ENCODE results near the gene C11orf52. TPM values are rescaled to one million over a fixed set of nuclear protein-coding genes. Genes with fewer than 3 reads are reported as not detected.

The C11orf52 gene
- total and polyA plus RNA-seq, 2 of the 13 experiments (the other 11 are each of a cell fraction or from before 2014, with no cell fraction given) = 7.4 to 11.0 TPM

DNA sequence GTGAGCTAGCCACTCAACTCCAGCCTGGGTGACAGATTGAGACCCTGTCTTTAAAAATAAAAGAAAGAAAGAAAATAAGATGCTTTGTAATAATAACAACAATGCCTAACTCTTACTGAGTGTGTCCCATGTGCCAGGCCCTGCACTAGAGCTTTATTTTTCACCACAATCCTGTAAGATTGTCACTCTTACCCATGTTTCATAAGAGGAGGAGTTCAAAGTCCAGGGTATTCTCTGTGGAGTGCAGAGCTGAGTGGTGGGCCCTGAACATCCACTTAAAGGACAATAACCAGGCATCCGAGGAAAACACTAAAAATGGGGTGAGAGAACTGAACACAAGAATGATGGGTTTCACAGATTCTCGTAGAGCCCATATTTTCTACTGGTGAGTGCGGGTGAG lies 925 bp upstream of the C11orf52 start (continued):
- TF ChIP-seq ZNF713 (CRISPR knock-in tag; IDR thresholded peaks at IDR 0.05) (no peak), CREB1 (IDR thresholded peaks at IDR 0.05) (no peak), CREB1 (CRISPR knock-in tag; IDR thresholded peaks at IDR 0.05) (no peak; the same call in 1 of the 2 replicates), PAWR (CRISPR knock-in tag; IDR thresholded peaks at IDR 0.05; ENCODE audit: borderline replicate concordance) (no peak)
- TF ChIP-seq, protein P1, sequence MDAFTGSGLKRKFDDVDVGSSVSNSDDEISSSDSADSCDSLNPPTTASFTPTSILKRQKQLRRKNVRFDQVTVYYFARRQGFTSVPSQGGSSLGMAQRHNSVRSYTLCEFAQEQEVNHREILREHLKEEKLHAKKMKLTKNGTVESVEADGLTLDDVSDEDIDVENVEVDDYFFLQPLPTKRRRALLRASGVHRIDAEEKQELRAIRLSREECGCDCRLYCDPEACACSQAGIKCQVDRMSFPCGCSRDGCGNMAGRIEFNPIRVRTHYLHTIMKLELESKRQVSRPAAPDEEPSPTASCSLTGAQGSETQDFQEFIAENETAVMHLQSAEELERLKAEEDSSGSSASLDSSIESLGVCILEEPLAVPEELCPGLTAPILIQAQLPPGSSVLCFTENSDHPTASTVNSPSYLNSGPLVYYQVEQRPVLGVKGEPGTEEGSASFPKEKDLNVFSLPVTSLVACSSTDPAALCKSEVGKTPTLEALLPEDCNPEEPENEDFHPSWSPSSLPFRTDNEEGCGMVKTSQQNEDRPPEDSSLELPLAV (CRISPR knock-in tag; conservative IDR thresholded peaks at IDR 0.05; ENCODE audit: low read depth) = no peak
- TF ChIP-seq, protein P2, sequence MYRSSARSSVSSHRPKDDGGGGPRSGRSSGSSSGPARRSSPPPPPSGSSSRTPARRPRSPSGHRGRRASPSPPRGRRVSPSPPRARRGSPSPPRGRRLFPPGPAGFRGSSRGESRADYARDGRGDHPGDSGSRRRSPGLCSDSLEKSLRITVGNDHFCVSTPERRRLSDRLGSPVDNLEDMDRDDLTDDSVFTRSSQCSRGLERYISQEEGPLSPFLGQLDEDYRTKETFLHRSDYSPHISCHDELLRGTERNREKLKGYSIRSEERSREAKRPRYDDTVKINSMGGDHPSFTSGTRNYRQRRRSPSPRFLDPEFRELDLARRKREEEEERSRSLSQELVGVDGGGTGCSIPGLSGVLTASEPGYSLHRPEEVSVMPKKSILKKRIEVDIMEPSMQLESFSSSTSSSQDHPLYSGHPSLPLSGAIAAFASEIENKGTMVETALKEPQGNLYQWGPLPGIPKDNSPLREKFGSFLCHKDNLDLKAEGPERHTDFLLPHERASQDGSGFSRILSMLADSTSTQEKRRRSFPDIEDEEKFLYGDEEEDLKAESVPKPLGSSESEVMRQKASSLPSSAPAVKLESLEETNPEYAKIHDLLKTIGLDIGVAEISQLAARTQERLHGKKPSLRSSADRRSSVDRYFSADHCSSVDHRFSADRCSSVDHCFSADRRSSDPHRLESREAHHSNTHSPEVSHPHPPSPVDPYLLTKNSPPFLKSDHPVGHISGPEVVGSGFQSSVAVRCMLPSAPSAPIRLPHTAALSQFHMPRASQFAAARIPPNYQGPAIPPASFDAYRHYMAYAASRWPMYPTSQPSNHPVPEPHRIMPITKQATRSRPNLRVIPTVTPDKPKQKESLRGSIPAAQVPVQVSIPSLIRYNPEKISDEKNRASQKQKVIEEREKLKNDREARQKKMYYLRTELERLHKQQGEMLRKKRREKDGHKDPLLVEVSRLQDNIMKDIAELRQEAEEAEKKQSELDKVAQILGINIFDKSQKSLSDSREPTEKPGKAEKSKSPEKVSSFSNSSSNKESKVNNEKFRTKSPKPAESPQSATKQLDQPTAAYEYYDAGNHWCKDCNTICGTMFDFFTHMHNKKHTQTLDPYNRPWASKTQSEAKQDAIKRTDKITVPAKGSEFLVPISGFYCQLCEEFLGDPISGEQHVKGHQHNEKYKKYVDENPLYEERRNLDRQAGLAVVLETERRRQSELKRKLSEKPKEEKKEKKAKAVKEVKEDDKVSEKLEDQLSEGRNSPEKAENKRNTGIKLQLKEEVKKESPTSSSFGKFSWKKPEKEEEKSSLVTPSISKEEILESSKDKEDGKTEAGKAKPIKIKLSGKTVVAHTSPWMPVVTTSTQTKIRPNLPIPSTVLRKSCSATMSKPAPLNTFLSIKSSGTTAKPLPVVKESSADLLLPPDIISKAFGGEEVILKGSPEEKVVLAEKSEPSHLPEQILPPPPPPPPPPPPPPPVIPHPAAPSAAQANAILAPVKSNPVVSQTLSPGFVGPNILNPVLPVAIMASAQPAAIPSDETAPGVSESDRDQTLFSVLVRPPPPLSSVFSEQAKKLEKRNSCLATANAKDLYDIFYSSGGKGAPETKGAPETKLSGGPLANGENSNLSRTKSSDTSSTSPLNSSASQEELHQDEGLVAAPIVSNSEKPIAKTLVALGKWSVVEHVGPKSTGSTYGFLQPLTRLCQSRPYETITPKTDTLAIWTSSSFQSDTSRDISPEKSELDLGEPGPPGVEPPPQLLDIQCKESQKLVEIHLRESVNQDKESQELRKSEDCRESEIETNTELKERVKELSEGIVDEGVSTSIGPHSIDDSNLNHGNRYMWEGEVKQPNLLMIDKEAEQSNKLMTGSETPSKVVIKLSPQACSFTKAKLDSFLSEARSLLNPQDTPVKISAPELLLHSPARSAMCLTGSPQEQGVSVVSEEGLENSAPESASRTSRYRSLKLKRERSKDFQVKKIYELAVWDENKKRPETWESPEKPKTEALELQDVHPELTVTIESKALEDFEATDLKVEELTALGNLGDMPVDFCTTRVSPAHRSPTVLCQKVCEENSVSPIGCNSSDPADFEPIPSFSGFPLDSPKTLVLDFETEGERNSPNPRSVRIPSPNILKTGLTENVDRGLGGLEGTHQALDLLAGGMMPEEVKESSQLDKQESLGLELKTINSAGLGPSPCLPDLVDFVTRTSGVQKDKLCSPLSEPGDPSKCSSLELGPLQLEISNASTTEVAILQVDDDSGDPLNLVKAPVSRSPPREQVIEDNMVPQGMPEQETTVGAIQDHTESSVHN (CRISPR knock-in tag; IDR thresholded peaks at IDR 0.05) = no peak
